PC-9 (cell line): ENCODE measurements around the gene PEX26.

Source experiments
- EZH2 ChIP-seq: fragments of 200-600 bp; sonication (generic); IDR thresholded peaks from 2 replicates; pipeline ENCODE4 v1.8.0; 2017; ENCODE audit warnings: antibody characterized with exemption, low read depth
- TF ChIP-seq, protein P1 (sequence below): fragments of 200-600 bp; sonication (generic); conservative IDR thresholded peaks from 2 replicates; pipeline ENCODE4 v1.6.1; 2017; ENCODE audit warnings: mixed run types, antibody characterized with exemption, mild to moderate bottlenecking, moderate library complexity

DNA sequence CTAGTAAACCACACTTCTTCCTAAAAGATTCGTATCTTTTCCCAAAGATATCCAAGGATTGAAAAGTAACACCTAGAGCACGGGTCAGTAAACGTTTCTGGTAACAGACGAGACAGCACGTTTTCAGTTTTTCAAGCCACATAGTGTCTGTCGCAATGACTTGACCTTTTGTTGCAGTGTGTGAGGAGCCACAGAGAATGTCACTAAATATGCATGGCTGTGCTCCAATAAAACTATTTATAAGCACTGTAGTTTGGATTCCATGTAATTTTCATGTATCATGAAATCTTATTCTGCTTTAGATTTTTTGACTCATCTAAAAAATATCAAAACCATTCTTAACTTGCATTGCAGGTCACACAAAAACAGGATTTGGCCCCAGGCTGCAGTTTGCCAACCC is 35.1 kb upstream of the PEX26 start:
- TF ChIP-seq, protein P1, sequence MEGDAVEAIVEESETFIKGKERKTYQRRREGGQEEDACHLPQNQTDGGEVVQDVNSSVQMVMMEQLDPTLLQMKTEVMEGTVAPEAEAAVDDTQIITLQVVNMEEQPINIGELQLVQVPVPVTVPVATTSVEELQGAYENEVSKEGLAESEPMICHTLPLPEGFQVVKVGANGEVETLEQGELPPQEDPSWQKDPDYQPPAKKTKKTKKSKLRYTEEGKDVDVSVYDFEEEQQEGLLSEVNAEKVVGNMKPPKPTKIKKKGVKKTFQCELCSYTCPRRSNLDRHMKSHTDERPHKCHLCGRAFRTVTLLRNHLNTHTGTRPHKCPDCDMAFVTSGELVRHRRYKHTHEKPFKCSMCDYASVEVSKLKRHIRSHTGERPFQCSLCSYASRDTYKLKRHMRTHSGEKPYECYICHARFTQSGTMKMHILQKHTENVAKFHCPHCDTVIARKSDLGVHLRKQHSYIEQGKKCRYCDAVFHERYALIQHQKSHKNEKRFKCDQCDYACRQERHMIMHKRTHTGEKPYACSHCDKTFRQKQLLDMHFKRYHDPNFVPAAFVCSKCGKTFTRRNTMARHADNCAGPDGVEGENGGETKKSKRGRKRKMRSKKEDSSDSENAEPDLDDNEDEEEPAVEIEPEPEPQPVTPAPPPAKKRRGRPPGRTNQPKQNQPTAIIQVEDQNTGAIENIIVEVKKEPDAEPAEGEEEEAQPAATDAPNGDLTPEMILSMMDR, result no peak
- no peak for TF ChIP-seq EZH2
